OCI-M1 (cell line): ENCODE results near the gene IQSEC2.

Experiments used
- DNase-seq: peaks from one replicate; lab custom pipeline; 2025; lab: John Stamatoyannopoulos, UW

Gene IQSEC2

GRCh38 chrX:53244610-53245009 lies 36.8 kb downstream of the IQSEC2 start:
- DNase-seq = no peak

DNA sequence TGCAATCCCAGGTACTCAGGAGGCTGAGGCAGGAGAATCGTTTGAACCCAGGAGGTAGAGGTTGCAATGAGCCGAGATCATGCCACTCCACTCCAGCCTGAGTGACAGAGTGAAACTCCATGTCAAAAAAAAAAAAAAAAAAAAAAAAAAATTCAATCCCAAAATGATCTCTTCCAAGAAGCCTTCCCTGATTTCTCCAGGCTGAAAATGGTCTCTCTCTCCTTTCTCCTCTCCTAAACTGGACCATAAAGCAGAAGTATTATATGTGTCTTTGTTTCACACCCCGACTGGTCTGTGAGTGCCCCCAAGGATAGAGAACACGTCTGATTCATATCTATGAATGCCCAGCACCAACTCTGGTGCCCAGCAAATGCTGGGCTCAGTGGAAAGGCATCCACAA lies 39.1 kb downstream of the IQSEC2 start:
- no peak for DNase-seq

GRCh38 chrX:53241558-53241957 lies 39.8 kb downstream of the IQSEC2 start:
- no peak for DNase-seq

DNA sequence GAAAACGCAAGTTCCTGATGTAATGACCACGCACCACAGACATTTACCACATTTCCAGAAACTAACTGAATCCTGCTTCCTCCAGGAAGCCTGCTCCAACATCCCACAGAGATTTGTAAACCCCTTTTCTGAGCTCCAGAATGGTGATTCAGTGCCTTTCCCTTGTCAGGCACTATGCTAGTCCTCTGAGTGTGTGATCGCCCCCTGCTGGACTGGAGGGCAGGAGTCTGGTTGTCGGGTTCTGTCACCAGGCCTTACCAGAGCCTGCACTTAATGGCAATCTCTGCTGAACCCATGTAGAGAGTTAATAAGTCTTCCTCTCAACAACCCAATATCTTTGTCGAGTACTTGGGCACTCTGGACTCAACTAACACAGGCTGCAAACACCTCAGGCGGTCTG lies 41.9 kb downstream of the IQSEC2 start:
- peak; percentile 83 for DNase-seq

GRCh38 chrX:53237056-53237455 lies 44.3 kb downstream of the IQSEC2 start:
- DNase-seq = no peak

- DNase-seq = no peak
These were observed 45.2 kb downstream of the IQSEC2 start for GRCh38 chrX:53236025-53236679.

- DNase-seq = no peak
These were observed 45.8 kb downstream of the IQSEC2 start for GRCh38 chrX:53235566-53235965.

DNA sequence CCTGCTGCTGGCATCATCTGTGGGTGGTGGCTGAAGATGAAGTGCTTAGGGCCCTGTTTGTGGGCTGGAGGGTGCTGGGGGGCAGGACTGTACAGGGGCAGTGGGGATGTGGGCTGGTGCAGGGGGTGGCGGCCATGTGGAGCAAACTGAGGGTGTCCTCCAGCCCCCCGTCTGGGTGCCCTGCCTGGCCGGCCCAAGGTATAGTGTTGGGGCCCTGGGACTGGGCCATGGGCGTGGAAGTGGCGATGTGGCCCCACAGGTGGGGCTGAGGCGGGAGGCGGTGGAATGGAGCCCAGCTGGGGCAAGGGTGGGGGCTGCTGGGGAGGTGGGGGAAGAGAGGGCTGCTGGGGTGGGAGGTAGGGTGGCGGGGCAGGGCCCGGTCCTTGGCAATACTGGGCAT lies 46.9 kb downstream of the IQSEC2 start:
- DNase-seq = no peak

- DNase-seq = no peak
These were observed 47.8 kb downstream of the IQSEC2 start for GRCh38 chrX:53233536-53233935.

DNA sequence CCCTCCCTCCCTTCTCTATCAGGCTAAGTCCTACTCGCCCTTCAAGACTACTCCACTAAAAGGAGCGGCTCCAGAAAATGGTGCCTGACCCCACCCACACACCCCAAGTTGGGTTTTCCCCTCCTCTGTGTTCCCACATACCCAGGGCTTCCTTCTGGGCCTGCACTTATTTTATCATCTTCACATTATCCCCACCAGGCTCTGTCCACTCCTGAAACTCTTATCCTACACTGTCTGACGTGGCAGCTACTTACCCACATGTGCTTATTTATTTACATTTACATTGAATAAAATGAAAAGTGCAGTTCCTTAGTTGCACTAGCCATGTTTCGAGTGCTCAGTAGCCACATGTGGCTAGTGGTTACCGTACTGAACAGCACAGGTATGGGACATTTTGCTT lies 51.3 kb downstream of the IQSEC2 start:
- DNase-seq = no peak

GRCh38 chrX:53227224-53227765 lies 54.1 kb downstream of the IQSEC2 start:
- no peak for DNase-seq

- DNase-seq = peak; percentile 92
These were observed 56.3 kb downstream of the IQSEC2 start, which contains the start of gene KDM5C for GRCh38 chrX:53224860-53225797. Gene KDM5C, minus strand, starts transcription at chrX:53225207. Its CDS starts 318 bp downstream, at chrX:53224889.

GRCh38 chrX:53223955-53224859 lies 57.2 kb downstream of the IQSEC2 start:
- peak; percentile 9 for DNase-seq

DNA sequence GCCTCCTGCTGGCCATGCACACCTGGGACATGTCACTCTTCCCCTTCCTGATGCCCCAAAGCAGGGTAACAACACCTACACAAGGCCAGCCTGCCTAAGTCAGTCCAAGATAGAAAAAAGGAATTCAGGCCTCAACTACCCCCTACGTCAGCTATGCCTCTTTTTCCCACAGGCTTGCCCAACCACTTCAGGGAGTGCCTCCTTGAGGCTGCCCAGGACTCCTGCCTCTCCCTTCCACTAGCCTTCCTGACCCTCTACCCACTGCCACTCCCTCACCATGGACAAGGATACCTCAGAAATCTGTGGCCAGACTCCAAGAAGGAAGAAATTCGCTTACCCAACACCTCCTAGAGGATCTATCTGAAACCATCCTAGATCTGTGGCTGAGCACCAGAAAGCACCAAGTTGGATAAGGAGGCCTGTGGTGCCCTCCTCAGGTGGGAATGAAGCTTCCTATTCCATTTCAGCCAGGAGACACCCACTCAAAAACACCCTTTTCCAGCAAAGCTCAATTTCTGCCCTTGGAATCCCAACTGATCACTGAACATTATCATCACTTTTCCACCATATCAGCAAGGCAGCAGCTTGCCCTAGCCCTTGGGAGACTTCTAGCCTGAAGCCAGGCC lies 58.2 kb downstream of the IQSEC2 start:
- DNase-seq = peak; percentile 5
